Panc1 (cell line): ENCODE measurements around the gene CNPPD1. TPM values are rescaled to one million over a fixed set of nuclear protein-coding genes. Genes with fewer than 3 reads are reported as not detected.

Experiments used
- ATAC-seq: fragments of 200-7000 bp; cut with Tn5 transposase; 2 replicates; pipeline ENCODE4 v1.9.1; 2020; ENCODE audit warnings: mild to moderate bottlenecking, moderate library complexity
- BruUV-seq: library from RNA; stranded (reverse); fragments of 400-500 nt; replicated peaks from 2 replicates; lab custom pipeline; 2021; lab: Mats Ljungman, UMichigan
- CTCF ChIA-PET: fragments of 300-600 bp; sonication (Branson Sonifier 250); formaldehyde crosslinking; loops from one replicate; lab custom pipeline; 2022; ENCODE audit warnings: antibody characterized with exemption; lab: Charles Lee
- POLR2A ChIA-PET: fragments of 300-600 bp; sonication (Branson Sonifier 250); formaldehyde crosslinking; loops from one replicate; lab custom pipeline; 2022; ENCODE audit warnings: antibody characterized with exemption; lab: Charles Lee
- DNase-seq: peaks from one replicate; pipeline ENCODE4 v3.0.0-alpha.2; 2010; ENCODE audit warnings: low read depth, low spot score
- H3K27ac ChIP-seq: 2 replicates; pipeline ENCODE4 v1.5.1; 2011; ENCODE audit warnings: mild to moderate bottlenecking, low read length, inconsistent platforms
- H3K27me3 ChIP-seq: fragments of 200-500 bp; sonication (Bioruptor generic); 2 replicates; pipeline ENCODE4 v1.6.0; 2014; ENCODE audit warnings: low read length, inconsistent platforms; ENCODE audit not compliant: control insufficient read depth, insufficient read depth
- H3K36me3 ChIP-seq: fragments of 200-500 bp; sonication (Bioruptor generic); 2 replicates; pipeline ENCODE4 v1.5.1; 2014; ENCODE audit warnings: inconsistent platforms, mild to moderate bottlenecking, low read length, moderate library complexity; ENCODE audit not compliant: control insufficient read depth, insufficient read depth
- H3K4me1 ChIP-seq: 2 replicates; pipeline ENCODE4 v1.5.1; 2011; ENCODE audit warnings: inconsistent platforms, mild to moderate bottlenecking, low read length, moderate library complexity; ENCODE audit not compliant: control insufficient read depth, insufficient read depth
- H3K4me3 ChIP-seq, 2 experiments: 2 replicates each; pipeline ENCODE4 v1.5.1; 2011 to 2012; ENCODE audit warnings: low read depth in 2 of 2, low read length in 2 of 2, mild to moderate bottlenecking in 2 of 2, inconsistent platforms in 1 of 2, moderate library complexity in 1 of 2
- H3K9me3 ChIP-seq: fragments of 200-500 bp; sonication (Bioruptor generic); 2 replicates; pipeline ENCODE4 v1.5.1; 2014; ENCODE audit warnings: low read depth, mild to moderate bottlenecking, inconsistent platforms, low read length, moderate library complexity; ENCODE audit not compliant: control insufficient read depth, insufficient read depth
- CTCF ChIP-seq: fragments of 450-650 bp; IDR thresholded peaks from 2 replicates; pipeline ENCODE4 v1.5.1; 2017; ENCODE audit warnings: mild to moderate bottlenecking
- POLR2AphosphoS5 ChIP-seq: IDR thresholded peaks from 2 replicates; pipeline ENCODE4 v1.6.1; 2012; ENCODE audit warnings: mild to moderate bottlenecking, low read depth, low read length, moderate library complexity
- REST ChIP-seq, 2 experiments: IDR thresholded peaks; 2 replicates each; pipeline ENCODE4 v1.6.1; 2011 to 2012; ENCODE audit warnings: low read depth in 2 of 2, control low read depth in 1 of 2, low read length in 1 of 2, mild to moderate bottlenecking in 1 of 2, moderate library complexity in 1 of 2; ENCODE audit not compliant: insufficient read depth in 1 of 2
- SIN3A ChIP-seq: IDR thresholded peaks from 2 replicates; pipeline ENCODE4 v1.6.1; 2012; ENCODE audit warnings: low read depth, mild to moderate bottlenecking, low read length, moderate library complexity, borderline replicate concordance; ENCODE audit not compliant: insufficient read depth
- TCF7L2 ChIP-seq: IDR thresholded peaks from 2 replicates; pipeline ENCODE4 v1.6.1; 2011; ENCODE audit warnings: mild to moderate bottlenecking, low read depth, low read length, inconsistent platforms
- in situ Hi-C: cut with HindIII; loops from 2 replicates; pipeline ENCODE4 v1.10.0; 2016; ENCODE audit warnings: low sequenced_read_pairs, low pct_unique_long_range_greater_than_20kb
- intact Hi-C: fragments of 100-400 bp; cut with micrococcal nuclease; formaldehyde crosslinking; loops from one replicate; pipeline ENCODE4 v1.10.0; 2022; ENCODE audit not compliant: unreplicated experiment
- total RNA-seq: library from RNA; stranded (reverse); gene quantifications from one replicate; pipeline ENCODE4 v1.2.1, GENCODE V29; 2021; ENCODE audit not compliant: unreplicated experiment

CNPPD1 gene
- total RNA-seq, 1 experiment from 2014 or later = 55.7 TPM

GRCh38 chr2:219209236-219210195 lies 32.8 kb upstream of the CNPPD1 start:
- no peak overlapping the region for H3K27ac ChIP-seq
- no peaks in the 10 kb centered on the region for H3K27me3 ChIP-seq
- CTCF ChIA-PET = no interaction called here
- H3K9me3 ChIP-seq = no peaks in the 10 kb centered on the region
- no peak for ATAC-seq
- BruUV-seq = no TSS peak
- POLR2A ChIA-PET = interaction anchor here (0.6 kb wide), 1 partner anchor 51 kb away, joined by 3 read pairs; no protein-coding TSS in a partner anchor
- peaks cover 16% of the 10 kb centered on the region for H3K4me1 ChIP-seq
- TF ChIP-seq TCF7L2 = no peak
- TF ChIP-seq SIN3A = no peak
- TF ChIP-seq POLR2AphosphoS5 = no peak; the same call in 1 of the 2 replicates
- TF ChIP-seq REST (IDR thresholded peaks at IDR 0.05; ENCODE audit: insufficient read depth in 1 of 2, low read depth in 2 of 2, low read length in 1 of 2) = no peak
- no peak for TF ChIP-seq CTCF
- intact Hi-C loops (loop anchor here (10.0 kb wide), 1 partner anchor 45 kb away; the partner anchor contains the start of gene NHEJ1), in situ Hi-C loops (no loop called here)
- DNase-seq = no peak
- 0 out of 2 replicates have a peak, but pooled peaks cover 2% of the 10 kb centered on the region for H3K36me3 ChIP-seq
- no peak overlapping the region for H3K4me3 ChIP-seq

GRCh38 chr2:219207884-219208740 lies 31.4 kb upstream of the CNPPD1 start:
- Histone ChIP-seq H3K4me3 (peak overlapping the region; percentile 55 to 93), H3K36me3 (0 out of 2 replicates have a peak, but pooled peaks cover 2% of the 10 kb centered on the region), H3K4me1 (peaks cover 16% of the 10 kb centered on the region), H3K9me3 (no peaks in the 10 kb centered on the region), H3K27ac (peak overlapping the region; percentile 84), H3K27me3 (no peaks in the 10 kb centered on the region)
- BruUV-seq = no TSS peak
- in situ Hi-C loops = no loop called here
- intact Hi-C loops = no loop called here
- ChIA-PET POLR2A (no interaction called here), CTCF (no interaction called here)
- TF ChIP-seq REST (IDR thresholded peaks at IDR 0.05; ENCODE audit: insufficient read depth in 1 of 2, low read depth in 2 of 2, low read length in 1 of 2) (no peak), CTCF (no peak), SIN3A (no peak), TCF7L2 (no peak), POLR2AphosphoS5 (no peak)
- DNase-seq (no peak), ATAC-seq (no peak)
